Gastrocnemius medialis (tissue), 4 donors: Measurements from ENCODE around the gene OLFM4. TPM values are rescaled to one million over a fixed set of nuclear protein-coding genes. Genes with fewer than 3 reads are reported as not detected.

Experiments
- ATAC-seq, 2 donors: fragments of 150-250 bp; one replicate each; pipeline ENCODE4 v1.9.1; 2016
- DNase-seq, 2 donors: peaks; one replicate each; pipeline ENCODE4 v3.0.0-alpha.2; 2019
- H3K27ac ChIP-seq, 4 donors: fragments of 200-600 bp; sonication (generic); 1 replicate in 1 of 4; 2 replicates in 3 of 4; pipeline ENCODE4 v1.5.1; 2016 to 2018; ENCODE audit warnings: mild to moderate bottlenecking in 2 of 4, moderate library complexity in 1 of 4
- H3K27me3 ChIP-seq, 3 donors: fragments of 200-600 bp; sonication (generic) in 2 of 3; 1 replicate in 1 of 3; 2 replicates in 2 of 3; pipeline versions ENCODE4 v1.5.1 to v1.6.0; 2016 to 2019; ENCODE audit warnings: mild to moderate bottlenecking in 1 of 3, moderate library complexity in 1 of 3
- H3K36me3 ChIP-seq, 2 donors: fragments of 200-600 bp; sonication (generic) in 1 of 2; one replicate each; pipeline ENCODE4 v1.5.1; 2017 to 2018
- H3K4me1 ChIP-seq, 2 donors: fragments of 200-600 bp; sonication (generic) in 1 of 2; one replicate each; pipeline ENCODE4 v1.5.1; 2016 to 2017; ENCODE audit warnings: mild to moderate bottlenecking in 2 of 2
- H3K4me3 ChIP-seq, 4 donors: fragments of 200-600 bp; sonication (generic) in 3 of 4; 1 replicate in 1 of 4; 2 replicates in 3 of 4; pipeline ENCODE4 v1.5.1; 2016 to 2019; ENCODE audit warnings: mild to moderate bottlenecking in 2 of 4
- H3K9me3 ChIP-seq, 3 donors: fragments of 200-600 bp; sonication (generic) in 2 of 3; 1 replicate in 1 of 3; 2 replicates in 2 of 3; pipeline ENCODE4 v1.5.1; 2016 to 2019
- CTCF ChIP-seq, 5 experiments: fragments of 450-650 bp in 3 of 5; fragments of 200-600 bp in 2 of 5; sonication (generic) in 2 of 5; IDR thresholded peaks in 4 of 5; conservative IDR thresholded peaks in 1 of 5; 1 replicate in 4 of 5; 2 replicates in 1 of 5; pipeline ENCODE4 v1.5.1; 2016 to 2019; ENCODE audit warnings: antibody characterized with exemption in 5 of 5, mild to moderate bottlenecking in 3 of 5, moderate library complexity in 3 of 5
- POLR2A ChIP-seq, 2 donors: fragments of 450-650 bp; IDR thresholded peaks; one replicate each; pipeline ENCODE4 v1.6.1; 2017; ENCODE audit warnings: antibody characterized with exemption in 2 of 2, mild to moderate bottlenecking in 2 of 2, moderate library complexity in 2 of 2
- in situ Hi-C, 4 donors: fragments of 200-750 bp; cut with MboI; loops; one replicate each; pipeline versions ENCODE4 v1.15.0 to v1.8.0; 2017; ENCODE audit warnings: low sequenced_read_pairs in 4 of 4
- intact Hi-C: fragments of 100-400 bp; cut with DNase I; formaldehyde crosslinking; loops from one replicate; pipeline ENCODE4 v1.15.1; 2023; ENCODE audit warnings: low total_unique reads
- total RNA-seq, 4 donors: library from RNA; depleted of rRNA; stranded (reverse); fragments of >200 nt; gene quantifications; one replicate each; pipeline versions ENCODE4 v1.1.0 to v1.2.3, GENCODE V29; 2016

The OLFM4 gene
- total RNA-seq, 4 donors from 2014 or later: 0.07 to 1.6 (median 0.85) TPM

DNA sequence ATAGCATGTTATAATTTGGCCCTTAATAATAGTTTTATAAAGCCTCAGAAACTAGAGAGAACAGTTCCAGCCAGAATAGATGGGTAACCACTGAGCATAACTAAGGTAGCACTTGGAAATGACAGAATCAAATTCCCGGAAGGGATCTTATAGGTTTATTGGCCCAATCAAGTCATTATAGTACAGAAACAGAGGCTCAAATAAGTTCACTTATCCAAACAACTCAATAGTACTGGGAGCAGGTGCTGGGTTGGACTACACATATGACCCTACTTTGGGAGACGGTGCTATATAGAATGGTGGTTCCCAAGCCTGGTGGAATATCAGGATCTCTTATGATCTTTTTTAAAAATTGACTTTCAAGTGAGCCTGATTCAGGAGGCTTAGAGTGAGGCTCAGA is 32.7 kb upstream of the OLFM4 start:
- intact Hi-C loops: no loop called here
- no peaks in the 10 kb centered on the region for H3K9me3 ChIP-seq
- H3K27ac ChIP-seq: no peak overlapping the region
- H3K4me3 ChIP-seq: no peak overlapping the region
- no peak for ATAC-seq
- no peak for DNase-seq
- H3K27me3 ChIP-seq: no peaks in the 10 kb centered on the region
- no peaks in the 10 kb centered on the region for H3K36me3 ChIP-seq
- in situ Hi-C loops: no loop called here
- H3K4me1 ChIP-seq: no peaks in the 10 kb centered on the region
- no peak for TF ChIP-seq CTCF (IDR thresholded peaks at IDR 0.05 in 4 of 5, conservative IDR thresholded peaks at IDR 0.05 in 1 of 5)
- no peak for TF ChIP-seq POLR2A (IDR thresholded peaks at IDR 0.05)

GRCh38 chr13:52997951-52998876 is 30.4 kb upstream of the OLFM4 start:
- Histone ChIP-seq H3K4me3 (no peak overlapping the region), H3K27ac (peak overlapping the region in 1 of 4 donors; percentile 18), H3K9me3 (no peaks in the 10 kb centered on the region), H3K27me3 (no peaks in the 10 kb centered on the region), H3K36me3 (no peaks in the 10 kb centered on the region), H3K4me1 (no peaks in the 10 kb centered on the region)
- intact Hi-C loops (no loop called here), in situ Hi-C loops (no loop called here)
- DNase-seq: peak in 1 of 2 donors; percentile 14
- ATAC-seq: peak in 1 of 2 donors; percentile 46
- TF ChIP-seq CTCF (IDR thresholded peaks at IDR 0.05 in 4 of 5, conservative IDR thresholded peaks at IDR 0.05 in 1 of 5) (no peak), POLR2A (IDR thresholded peaks at IDR 0.05) (no peak)

- TF ChIP-seq CTCF (IDR thresholded peaks at IDR 0.05 in 4 of 5, conservative IDR thresholded peaks at IDR 0.05 in 1 of 5) (no peak), POLR2A (IDR thresholded peaks at IDR 0.05) (no peak)
- Histone ChIP-seq H3K4me3 (no peak overlapping the region), H3K9me3 (no peaks in the 10 kb centered on the region), H3K36me3 (no peaks in the 10 kb centered on the region), H3K4me1 (no peaks in the 10 kb centered on the region), H3K27ac (no peak overlapping the region), H3K27me3 (no peaks in the 10 kb centered on the region)
- in situ Hi-C loops: no loop called here
- intact Hi-C loops: no loop called here
- ATAC-seq (no peak), DNase-seq (no peak)
Measured at GRCh38 chr13:52999093-52999696, 29.4 kb upstream of the OLFM4 start.

DNA sequence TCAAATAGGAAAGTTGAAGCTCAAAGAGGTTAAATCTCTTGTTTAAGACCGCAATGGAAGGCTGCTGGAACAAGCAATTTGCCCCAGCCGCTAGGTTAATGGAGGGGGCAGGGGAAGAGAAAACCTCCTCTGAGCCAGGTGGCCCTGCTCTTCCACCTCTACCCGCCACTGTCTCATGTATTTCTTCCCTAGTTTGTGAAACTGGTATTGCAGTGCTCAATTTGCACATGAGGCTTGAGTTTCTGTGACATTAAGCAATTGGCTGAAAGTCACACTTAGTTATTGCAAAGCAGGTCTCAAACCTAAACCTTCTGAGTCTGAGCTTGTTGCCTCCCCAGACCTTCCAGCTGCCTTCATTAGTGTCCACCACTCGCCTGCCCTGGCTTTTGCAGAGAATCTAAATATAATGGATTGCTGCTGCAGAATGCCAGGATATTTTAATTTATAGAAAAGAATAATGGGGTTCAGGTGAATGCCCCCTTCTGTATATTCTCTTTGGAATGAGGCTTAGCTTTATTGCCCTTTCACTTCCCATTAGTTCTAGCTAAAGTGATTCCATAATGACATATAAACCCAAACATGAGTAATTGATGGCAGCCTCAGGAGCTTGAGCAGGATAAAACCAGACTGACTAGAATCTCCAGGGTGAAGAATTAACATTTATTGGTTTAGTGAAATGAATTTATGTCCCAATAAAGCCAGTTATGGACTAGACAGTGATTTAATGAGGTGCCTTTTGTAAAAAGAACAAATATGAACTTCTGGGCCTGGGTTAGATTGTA is 27.0 kb upstream of the OLFM4 start:
- no peak for DNase-seq
- Histone ChIP-seq H3K4me1 (no peaks in the 10 kb centered on the region), H3K9me3 (no peaks in the 10 kb centered on the region), H3K4me3 (no peak overlapping the region), H3K27ac (no peak overlapping the region), H3K27me3 (no peaks in the 10 kb centered on the region), H3K36me3 (no peaks in the 10 kb centered on the region)
- no peak for ATAC-seq
- no peak for TF ChIP-seq POLR2A (IDR thresholded peaks at IDR 0.05)
- TF ChIP-seq CTCF (IDR thresholded peaks at IDR 0.05 in 4 of 5, conservative IDR thresholded peaks at IDR 0.05 in 1 of 5): no peak
- in situ Hi-C loops (no loop called here), intact Hi-C loops (no loop called here)
